Retinal pigment epithelial cell (primary cell): Measurements from ENCODE around the gene HOXA2.

Experiments
- DNase-seq: peaks from one replicate; pipeline ENCODE4 v3.0.0-alpha.2; 2010; ENCODE audit warnings: low read depth
- H3K4me3 ChIP-seq: 2 replicates; pipeline ENCODE4 v1.5.1; 2011; ENCODE audit warnings: mild to moderate bottlenecking, low read length, control low read depth, moderate library complexity
- CTCF ChIP-seq: conservative IDR thresholded peaks from 2 replicates; pipeline ENCODE4 v1.5.1; 2011; ENCODE audit warnings: low read depth, low read length, control low read depth, inconsistent platforms

HOXA2 gene

GRCh38 chr7:27133409-27134231 is 31.1 kb upstream of the HOXA2 start:
- no peak for DNase-seq
- no peak overlapping the region for H3K4me3 ChIP-seq
- no peak for TF ChIP-seq CTCF

DNA sequence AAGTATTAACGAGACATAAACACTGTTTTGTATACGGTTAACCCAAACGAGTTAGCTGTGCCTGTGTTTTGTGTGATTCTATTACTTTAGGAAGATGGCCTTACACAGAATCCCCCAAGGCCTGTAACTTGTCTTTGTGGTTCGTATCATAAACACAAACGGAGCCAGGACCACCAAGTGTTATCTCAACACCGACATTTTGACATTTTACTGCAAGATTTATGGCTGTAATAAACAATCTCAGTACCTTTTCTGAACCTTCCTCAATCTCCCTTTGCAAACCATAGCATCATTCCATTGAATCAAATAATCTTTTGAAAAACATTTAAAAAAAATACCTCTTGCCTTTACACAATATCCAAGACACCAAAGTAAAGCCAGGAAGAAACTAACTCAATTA is 30.5 kb upstream of the HOXA2 start:
- DNase-seq, result no peak
- TF ChIP-seq CTCF, result no peak
- H3K4me3 ChIP-seq, result no peak overlapping the region

DNA sequence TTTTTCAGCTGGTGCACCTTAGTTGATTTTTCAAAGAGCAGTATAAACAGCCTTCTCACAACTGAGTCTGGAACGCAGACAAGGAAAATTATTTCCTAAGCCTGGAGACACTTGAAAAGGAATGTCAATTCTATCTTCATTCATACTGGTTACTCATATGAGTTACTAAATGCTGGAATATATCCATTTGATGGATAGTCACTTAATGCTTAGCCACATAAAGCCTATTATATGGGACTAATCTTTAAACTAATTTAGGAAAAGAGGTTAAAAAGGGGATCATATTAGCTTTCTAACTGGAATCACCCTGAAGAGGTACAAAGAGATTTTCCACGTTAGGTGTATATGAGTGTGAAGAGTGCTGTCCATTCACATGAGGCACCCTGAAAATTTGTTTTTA is 29.7 kb upstream of the HOXA2 start:
- H3K4me3 ChIP-seq, result no peak overlapping the region
- no peak for TF ChIP-seq CTCF
- no peak for DNase-seq

DNA sequence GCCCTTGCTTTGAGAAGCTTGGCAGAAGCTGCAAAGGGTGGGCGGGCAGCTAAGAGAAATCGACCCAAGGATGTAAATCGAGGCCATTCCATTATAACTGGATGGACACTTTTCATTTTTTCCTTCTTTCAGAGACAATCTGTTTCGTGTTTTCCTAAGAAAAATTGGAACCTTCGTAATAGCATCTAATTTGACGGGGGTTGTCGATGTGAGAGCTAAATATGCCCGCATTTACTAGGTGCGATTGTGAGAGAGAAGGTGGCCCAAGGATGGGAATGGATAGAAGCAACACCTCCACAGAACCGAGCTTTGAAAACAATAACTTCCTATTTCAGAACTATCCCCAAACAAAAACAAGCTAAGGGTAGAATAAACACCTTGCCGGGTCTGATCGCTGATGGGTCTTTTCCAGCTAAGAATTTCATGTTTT is 28.9 kb upstream of the HOXA2 start:
- no peak overlapping the region for H3K4me3 ChIP-seq
- DNase-seq, result no peak
- no peak for TF ChIP-seq CTCF

GRCh38 chr7:27130540-27131389 is 28.3 kb upstream of the HOXA2 start, which contains the start of gene HOXA4:
HOXA4 (minus strand) TSS chr7:27130757; CDS start chr7:27130733, 24 bp downstream.
- no peak for TF ChIP-seq CTCF
- peak within 1 kb of the TSS; percentile 10 for H3K4me3 ChIP-seq
- DNase-seq, result no peak

GRCh38 chr7:27129729-27130539 is 27.5 kb upstream of the HOXA2 start:
- DNase-seq, result no peak
- TF ChIP-seq CTCF, result no peak

More at GRCh38 chr7:27129729-27130539, 27.5 kb upstream of the HOXA2 start:
- H3K4me3 ChIP-seq, result no peak overlapping the region
